ENCODE measurements around the gene AJAP1. TPM values are rescaled to one million over a fixed set of nuclear protein-coding genes. Genes with fewer than 3 reads are reported as not detected.

Gene AJAP1
- total RNA-seq, 2 experiments from 2014 or later, result not detected

GRCh38 chr1:4692437-4692836 is 38.0 kb downstream of the AJAP1 start:
- H3K27me3 Mint-ChIP-seq, result no peaks in the 10 kb centered on the region
- H3K27ac Mint-ChIP-seq, result no peak overlapping the region
- H3K4me1 Mint-ChIP-seq, result no peaks in the 10 kb centered on the region

GRCh38 chr1:4693331-4693730 is 38.9 kb downstream of the AJAP1 start:
- Mint-ChIP-seq H3K4me3 (no peak overlapping the region), H3K27ac (no peak overlapping the region), H3K9me3 (no peaks in the 10 kb centered on the region), H3K36me3 (no peaks in the 10 kb centered on the region), H3K27me3 (no peaks in the 10 kb centered on the region), H3K4me1 (no peaks in the 10 kb centered on the region)
- no peak for DNase-seq

More at GRCh38 chr1:4692437-4692836, 38.0 kb downstream of the AJAP1 start:
- H3K36me3 Mint-ChIP-seq, result no peaks in the 10 kb centered on the region
- no peak for DNase-seq
- no peaks in the 10 kb centered on the region for H3K9me3 Mint-ChIP-seq
- H3K4me3 Mint-ChIP-seq, result no peak overlapping the region

- no peak overlapping the region for H3K4me3 Mint-ChIP-seq
- DNase-seq, result no peak
- no peaks in the 10 kb centered on the region for H3K4me1 Mint-ChIP-seq
- no peaks in the 10 kb centered on the region for H3K27me3 Mint-ChIP-seq
- no peaks in the 10 kb centered on the region for H3K36me3 Mint-ChIP-seq
- H3K27ac Mint-ChIP-seq, result no peak overlapping the region
- no peaks in the 10 kb centered on the region for H3K9me3 Mint-ChIP-seq
Observed at GRCh38 chr1:4693891-4694290, 39.5 kb downstream of the AJAP1 start.

GRCh38 chr1:4694492-4694891 is 40.1 kb downstream of the AJAP1 start:
- no peaks in the 10 kb centered on the region for H3K9me3 Mint-ChIP-seq
- H3K4me3 Mint-ChIP-seq, result no peak overlapping the region
- H3K27me3 Mint-ChIP-seq, result no peaks in the 10 kb centered on the region
- H3K36me3 Mint-ChIP-seq, result no peaks in the 10 kb centered on the region
- no peak for DNase-seq
- no peaks in the 10 kb centered on the region for H3K4me1 Mint-ChIP-seq
- H3K27ac Mint-ChIP-seq, result no peak overlapping the region

GRCh38 chr1:4695241-4695640 is 40.8 kb downstream of the AJAP1 start:
- no peak for DNase-seq
- H3K27me3 Mint-ChIP-seq, result no peaks in the 10 kb centered on the region
- no peak overlapping the region for H3K27ac Mint-ChIP-seq
- H3K4me3 Mint-ChIP-seq, result no peak overlapping the region
- H3K36me3 Mint-ChIP-seq, result no peaks in the 10 kb centered on the region
- no peaks in the 10 kb centered on the region for H3K9me3 Mint-ChIP-seq
- H3K4me1 Mint-ChIP-seq, result no peaks in the 10 kb centered on the region

- Mint-ChIP-seq H3K36me3 (no peaks in the 10 kb centered on the region), H3K9me3 (no peaks in the 10 kb centered on the region)
Observed at GRCh38 chr1:4696161-4696745, 41.8 kb downstream of the AJAP1 start.

GRCh38 chr1:4696753-4697152 is 42.3 kb downstream of the AJAP1 start:
- no peak overlapping the region for H3K4me3 Mint-ChIP-seq
- H3K9me3 Mint-ChIP-seq, result no peaks in the 10 kb centered on the region
- no peaks in the 10 kb centered on the region for H3K36me3 Mint-ChIP-seq
- DNase-seq, result no peak
- no peaks in the 10 kb centered on the region for H3K27me3 Mint-ChIP-seq
- H3K27ac Mint-ChIP-seq, result no peak overlapping the region
- no peaks in the 10 kb centered on the region for H3K4me1 Mint-ChIP-seq

More at GRCh38 chr1:4696161-4696745, 41.8 kb downstream of the AJAP1 start:
- no peak overlapping the region for H3K27ac Mint-ChIP-seq
- no peaks in the 10 kb centered on the region for H3K27me3 Mint-ChIP-seq
- DNase-seq, result no peak
- H3K4me1 Mint-ChIP-seq, result no peaks in the 10 kb centered on the region
- H3K4me3 Mint-ChIP-seq, result no peak overlapping the region

GRCh38 chr1:4697801-4698200 is 43.4 kb downstream of the AJAP1 start:
- H3K36me3 Mint-ChIP-seq, result no peaks in the 10 kb centered on the region
- DNase-seq, result no peak
- no peaks in the 10 kb centered on the region for H3K27me3 Mint-ChIP-seq
- H3K9me3 Mint-ChIP-seq, result no peaks in the 10 kb centered on the region
- H3K4me1 Mint-ChIP-seq, result no peaks in the 10 kb centered on the region
- no peak overlapping the region for H3K27ac Mint-ChIP-seq
- H3K4me3 Mint-ChIP-seq, result no peak overlapping the region

GRCh38 chr1:4698911-4699310 is 44.5 kb downstream of the AJAP1 start:
- no peaks in the 10 kb centered on the region for H3K9me3 Mint-ChIP-seq
- no peak overlapping the region for H3K27ac Mint-ChIP-seq
- no peaks in the 10 kb centered on the region for H3K27me3 Mint-ChIP-seq
- no peaks in the 10 kb centered on the region for H3K36me3 Mint-ChIP-seq
- no peak overlapping the region for H3K4me3 Mint-ChIP-seq
- H3K4me1 Mint-ChIP-seq, result no peaks in the 10 kb centered on the region
- no peak for DNase-seq

- Mint-ChIP-seq H3K4me3 (no peak overlapping the region), H3K27me3 (no peaks in the 10 kb centered on the region), H3K9me3 (no peaks in the 10 kb centered on the region), H3K27ac (no peak overlapping the region), H3K4me1 (no peaks in the 10 kb centered on the region), H3K36me3 (no peaks in the 10 kb centered on the region)
- DNase-seq, result no peak
Observed at GRCh38 chr1:4699376-4700301, 45.2 kb downstream of the AJAP1 start.

GRCh38 chr1:4700801-4701200 is 46.4 kb downstream of the AJAP1 start:
- Mint-ChIP-seq H3K36me3 (no peaks in the 10 kb centered on the region), H3K27me3 (no peaks in the 10 kb centered on the region), H3K4me3 (no peak overlapping the region), H3K9me3 (no peaks in the 10 kb centered on the region), H3K4me1 (no peaks in the 10 kb centered on the region), H3K27ac (no peak overlapping the region)
- no peak for DNase-seq

- no peaks in the 10 kb centered on the region for H3K36me3 Mint-ChIP-seq
- no peaks in the 10 kb centered on the region for H3K9me3 Mint-ChIP-seq
- no peaks in the 10 kb centered on the region for H3K4me1 Mint-ChIP-seq
- H3K27me3 Mint-ChIP-seq, result no peaks in the 10 kb centered on the region
- no peak for DNase-seq
- no peak overlapping the region for H3K27ac Mint-ChIP-seq
- no peak overlapping the region for H3K4me3 Mint-ChIP-seq
Observed at GRCh38 chr1:4701276-4701675, 46.9 kb downstream of the AJAP1 start.

GRCh38 chr1:4702464-4702863 is 48.1 kb downstream of the AJAP1 start:
- no peak overlapping the region for H3K4me3 Mint-ChIP-seq
- no peak overlapping the region for H3K27ac Mint-ChIP-seq
- H3K36me3 Mint-ChIP-seq, result no peaks in the 10 kb centered on the region

GRCh38 chr1:4702932-4703331 is 48.5 kb downstream of the AJAP1 start:
- Mint-ChIP-seq H3K36me3 (no peaks in the 10 kb centered on the region), H3K4me3 (no peak overlapping the region), H3K27me3 (no peaks in the 10 kb centered on the region), H3K9me3 (no peaks in the 10 kb centered on the region), H3K27ac (no peak overlapping the region), H3K4me1 (no peaks in the 10 kb centered on the region)
- no peak for DNase-seq

More at GRCh38 chr1:4702464-4702863, 48.1 kb downstream of the AJAP1 start:
- no peaks in the 10 kb centered on the region for H3K4me1 Mint-ChIP-seq
- no peak for DNase-seq
- H3K9me3 Mint-ChIP-seq, result no peaks in the 10 kb centered on the region
- no peaks in the 10 kb centered on the region for H3K27me3 Mint-ChIP-seq

- Mint-ChIP-seq H3K9me3 (no peaks in the 10 kb centered on the region), H3K4me3 (no peak overlapping the region), H3K4me1 (no peaks in the 10 kb centered on the region), H3K27me3 (no peaks in the 10 kb centered on the region), H3K36me3 (no peaks in the 10 kb centered on the region), H3K27ac (no peak overlapping the region)
- DNase-seq, result no peak
Observed at GRCh38 chr1:4703646-4704045, 49.2 kb downstream of the AJAP1 start.

All from activated naive CD8-positive, alpha-beta T cell treated with anti-CD3 and anti-CD28 coated beads for 36 hours (primary cell).